H54 (cell line): ENCODE data around the gene ELP4.

Experiments used
- DNase-seq: peaks from one replicate; pipeline ENCODE4 v3.0.0; 2011; ENCODE audit warnings: low spot score, mixed read lengths; ENCODE audit not compliant: insufficient read length
- FAIRE-seq: peaks from 3 replicates; lab custom pipeline; 2011; peaks lifted over from hg19 to GRCh38; lab: Jason Lieb, UNC
- POLR2A ChIP-seq: IDR thresholded peaks from 2 replicates; pipeline ENCODE4 v1.6.1; 2011; ENCODE audit warnings: low read depth, mild to moderate bottlenecking, low read length

The ELP4 gene

DNA sequence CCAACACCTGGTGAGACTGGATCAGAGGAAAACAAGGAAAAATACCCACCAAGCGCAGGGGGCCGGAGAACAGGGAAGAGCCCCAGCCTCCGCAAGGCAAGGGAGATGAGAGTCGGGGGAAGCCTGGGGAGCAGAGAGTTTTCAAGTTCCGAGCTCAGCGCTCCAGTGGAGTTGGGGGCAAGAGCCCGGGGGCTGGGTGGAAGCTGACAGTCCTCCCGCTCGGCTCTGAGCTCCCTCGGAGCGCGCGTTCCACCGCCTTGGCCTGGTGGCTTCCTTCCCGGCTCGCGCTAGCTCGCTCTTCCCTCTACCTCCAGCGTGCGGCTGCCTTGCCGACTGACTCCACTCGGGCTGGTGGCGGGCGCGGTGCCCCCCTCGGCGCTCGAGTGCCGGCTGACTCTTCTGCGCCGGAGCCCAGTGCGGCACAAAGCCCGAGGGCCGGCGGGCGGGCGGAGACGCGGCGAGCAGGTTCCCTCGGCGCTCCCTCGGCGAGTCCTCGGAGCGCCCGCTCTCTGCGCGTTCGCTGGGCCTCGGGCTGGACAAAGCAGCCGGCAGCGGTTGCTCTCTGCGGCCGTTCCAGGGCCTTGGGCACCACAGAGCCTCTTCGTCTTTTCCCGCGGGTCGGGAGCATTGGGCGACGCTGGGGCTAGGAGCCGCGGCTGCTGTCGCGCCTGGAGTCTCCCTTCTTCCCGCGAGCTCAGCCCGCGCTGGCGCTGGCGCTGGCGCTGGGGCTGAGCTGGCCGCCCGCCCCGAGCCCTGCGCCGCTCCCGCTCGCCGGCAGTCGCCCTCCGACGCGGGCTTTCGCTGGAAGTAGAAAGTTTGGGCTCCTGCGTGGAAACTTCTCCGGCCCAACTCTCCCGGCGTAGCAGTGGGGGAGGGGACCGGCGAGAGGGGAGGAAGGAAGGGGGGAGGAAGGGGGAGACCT is 300.6 kb downstream of the ELP4 start:
- FAIRE-seq: no peak
- DNase-seq: peak; percentile 69
- peak; percentile 11; the same call in 1 of the 2 replicates for TF ChIP-seq POLR2A

DNA sequence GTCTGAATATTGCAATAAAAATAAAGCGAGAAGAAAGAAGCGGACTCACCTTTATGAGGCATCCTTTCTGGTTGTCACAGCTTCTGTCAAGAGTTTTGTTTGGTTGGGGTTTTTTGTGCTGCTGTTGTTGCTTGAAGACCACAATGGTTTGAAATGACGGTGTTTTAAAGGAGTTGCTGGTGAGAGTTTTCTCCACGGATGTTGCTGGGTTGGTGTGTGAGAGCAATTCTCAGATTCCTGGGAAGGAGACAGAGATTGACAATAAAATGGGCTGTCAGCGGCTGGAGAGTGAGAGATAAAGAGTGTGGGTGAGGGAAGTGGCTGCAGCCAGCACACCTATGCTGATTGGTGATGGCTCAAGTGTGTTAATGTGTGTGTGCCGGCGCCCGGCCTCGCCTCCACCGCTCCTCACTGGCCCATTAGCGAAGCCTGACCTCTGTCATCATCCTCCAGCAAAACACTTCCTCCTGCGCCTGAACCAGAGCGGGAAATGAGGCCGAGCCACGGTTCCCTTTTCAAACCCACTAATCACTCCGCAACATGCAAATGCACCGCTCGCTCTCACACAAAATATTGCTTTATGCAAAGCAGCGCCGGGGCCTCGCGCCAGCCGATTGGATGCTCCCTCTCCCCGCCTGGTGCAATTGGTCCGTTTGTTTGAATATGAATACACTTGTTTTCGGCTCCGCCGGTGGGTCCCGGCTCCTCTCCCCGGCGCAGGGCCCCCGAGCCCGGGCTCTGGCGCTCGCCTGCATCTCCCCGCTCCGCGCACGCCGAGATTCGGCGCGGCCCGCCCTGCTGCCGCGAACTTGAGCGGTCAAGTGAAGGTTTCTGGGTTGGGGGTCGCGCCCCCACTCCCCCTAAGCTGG is 301.4 kb downstream of the ELP4 start, which contains the start of gene PAX6:
PAX6 (minus strand) TSS at position 544 of the 869 bp plus-strand sequence. CDS start 4,911 bp downstream, outside the sequence.
- peak; percentile 54 for TF ChIP-seq POLR2A
- no peak for FAIRE-seq
- DNase-seq: peak; percentile 65

- FAIRE-seq (no peak), DNase-seq (no peak)
- TF ChIP-seq POLR2A: no peak
These were observed 303.1 kb downstream of the ELP4 start for GRCh38 chr11:31812383-31813381.

GRCh38 chr11:31813391-31814175 is 304.0 kb downstream of the ELP4 start:
- DNase-seq (no peak), FAIRE-seq (no peak)
- TF ChIP-seq POLR2A: no peak

GRCh38 chr11:31814176-31814868 is 304.8 kb downstream of the ELP4 start:
- no peak for DNase-seq
- no peak for TF ChIP-seq POLR2A
- no peak for FAIRE-seq

GRCh38 chr11:31815711-31816467 is 306.3 kb downstream of the ELP4 start:
- FAIRE-seq: no peak
- DNase-seq: no peak

DNA sequence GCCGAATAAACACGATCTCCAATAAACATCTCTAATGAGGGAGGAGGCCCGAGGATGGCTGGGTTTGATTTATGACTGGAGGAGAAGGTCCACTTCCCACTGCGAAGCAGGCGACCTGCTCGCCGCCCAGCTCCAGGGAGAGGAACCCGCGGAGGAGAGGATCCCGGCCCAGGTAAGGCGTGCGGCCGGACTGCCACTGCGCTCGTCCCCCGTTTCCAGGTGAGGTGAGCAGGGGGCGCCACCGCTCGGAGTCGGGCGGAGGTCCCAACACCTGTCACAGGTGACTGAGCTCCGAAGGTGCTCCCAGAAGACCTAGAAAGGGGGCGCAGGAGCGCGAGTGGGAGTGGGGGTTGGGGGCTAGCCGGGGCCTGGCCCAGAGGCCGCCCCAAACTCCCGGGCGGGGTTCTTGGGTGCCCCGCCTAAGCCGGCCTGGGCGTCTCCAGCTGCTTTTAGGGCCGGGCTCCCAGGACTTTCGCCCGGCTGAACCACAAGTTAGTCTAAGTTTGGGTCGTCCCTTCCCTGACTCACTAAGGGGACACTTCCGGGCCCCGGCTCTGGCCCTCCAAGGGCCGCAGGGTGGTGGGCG is 307.0 kb downstream of the ELP4 start:
- FAIRE-seq (no peak), DNase-seq (no peak)
- TF ChIP-seq POLR2A: no peak

More at GRCh38 chr11:31815711-31816467, 306.3 kb downstream of the ELP4 start:
- no peak for TF ChIP-seq POLR2A

- FAIRE-seq (no peak), DNase-seq (no peak)
- TF ChIP-seq POLR2A: no peak
These were observed 307.6 kb downstream of the ELP4 start for GRCh38 chr11:31817054-31817620.

DNA sequence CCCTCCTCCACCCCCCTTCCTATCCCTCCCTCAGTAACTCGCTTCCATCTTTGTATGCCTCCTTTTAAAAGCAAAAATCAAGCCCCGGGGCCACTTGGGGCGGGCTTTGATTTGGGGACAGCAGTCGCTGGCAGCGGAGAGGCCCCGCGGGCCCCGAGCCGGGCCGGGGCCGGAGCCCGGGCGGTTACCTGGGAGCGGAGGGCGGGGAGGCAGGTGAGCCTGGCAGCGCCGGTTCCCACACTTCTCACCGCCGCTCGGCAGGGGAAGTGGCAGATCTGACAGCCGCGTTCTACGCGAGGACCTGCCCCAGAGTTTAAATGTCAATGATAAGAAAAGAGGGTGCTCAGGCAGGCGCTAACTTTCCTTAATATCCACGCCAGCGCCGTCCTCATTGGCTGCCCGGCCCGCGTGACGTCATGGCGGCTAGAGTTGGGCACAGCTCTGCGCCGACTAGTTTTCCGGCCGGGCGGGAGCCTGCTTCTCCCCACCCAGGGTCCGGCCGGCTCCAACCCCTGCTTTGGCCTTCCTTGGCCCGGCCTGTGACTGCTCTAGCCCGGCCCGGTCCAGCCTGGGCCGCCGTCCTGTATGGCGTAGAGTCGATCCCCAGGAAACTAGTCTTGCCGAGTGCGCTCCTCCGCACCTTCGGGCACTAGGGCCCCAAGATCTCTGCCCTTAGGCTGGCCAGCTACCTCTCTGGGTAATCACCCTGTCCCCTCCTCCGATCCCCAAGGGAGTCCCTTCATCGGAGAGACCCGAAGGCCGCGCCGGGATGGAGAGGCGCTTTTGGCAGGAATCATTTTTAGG is 308.3 kb downstream of the ELP4 start:
- no peak for TF ChIP-seq POLR2A
- DNase-seq (no peak), FAIRE-seq (no peak)

- TF ChIP-seq POLR2A: no peak
- no peak for DNase-seq
- no peak for FAIRE-seq
These were observed 308.8 kb downstream of the ELP4 start for GRCh38 chr11:31818425-31818755.
